Esophagus muscularis mucosa (tissue), 4 donors: ENCODE data around the gene CUL3.

ENCODE experiments used
- EP300 ChIP-seq: sonication (generic); formaldehyde crosslinking; IDR thresholded peaks from one replicate; pipeline ENCODE4 v1.6.1; 2017; ENCODE audit warnings: antibody characterized with exemption
- POLR2A ChIP-seq: fragments of 450-650 bp; IDR thresholded peaks from one replicate; pipeline ENCODE4 v1.6.1; 2017; ENCODE audit warnings: antibody characterized with exemption, moderate library complexity, mild to moderate bottlenecking, low read depth
- TF ChIP-seq, protein P1 (sequence below), 3 experiments: fragments of 200-600 bp in 2 of 3; fragments of 450-650 bp in 1 of 3; sonication (generic) in 2 of 3; IDR thresholded peaks; one replicate each; pipeline ENCODE4 v1.5.1; 2017 to 2019; ENCODE audit warnings: antibody characterized with exemption in 3 of 3, mild to moderate bottlenecking in 2 of 3, moderate library complexity in 1 of 3

DNA sequence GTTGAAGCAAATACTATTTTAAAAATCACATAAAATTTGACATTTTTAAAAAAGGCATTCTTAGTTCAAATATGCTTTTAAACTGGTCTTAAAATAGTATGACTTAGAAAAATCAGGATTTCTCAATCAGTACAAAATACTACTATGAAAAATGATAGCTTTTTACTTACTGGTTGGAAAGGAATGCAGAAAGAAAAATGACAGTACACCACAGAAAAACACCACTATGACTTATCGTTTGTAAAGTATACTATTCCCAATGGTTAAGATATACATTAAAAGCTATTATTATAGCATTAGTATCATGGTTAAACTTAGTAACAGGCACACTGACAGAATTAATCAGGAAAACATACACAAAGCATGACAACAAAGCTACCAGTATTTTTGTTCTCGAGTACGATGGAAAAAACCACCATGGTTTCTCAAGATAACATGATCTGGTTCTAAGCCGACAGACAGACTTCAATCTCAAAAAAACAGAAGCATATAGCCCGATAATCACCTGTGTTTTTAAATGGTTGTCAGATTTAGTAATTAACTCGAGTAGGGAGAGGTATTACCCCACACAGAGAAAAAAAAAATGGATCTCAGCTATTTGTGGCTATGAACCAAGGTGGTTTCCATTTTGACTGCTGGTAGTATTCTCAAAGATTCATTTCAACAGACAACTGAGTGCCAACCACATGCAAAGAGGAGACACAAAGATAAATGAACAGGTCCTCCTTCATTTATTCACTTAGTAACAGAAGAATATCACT, 39.1 kb downstream of the CUL3 start:
- TF ChIP-seq, protein P1, sequence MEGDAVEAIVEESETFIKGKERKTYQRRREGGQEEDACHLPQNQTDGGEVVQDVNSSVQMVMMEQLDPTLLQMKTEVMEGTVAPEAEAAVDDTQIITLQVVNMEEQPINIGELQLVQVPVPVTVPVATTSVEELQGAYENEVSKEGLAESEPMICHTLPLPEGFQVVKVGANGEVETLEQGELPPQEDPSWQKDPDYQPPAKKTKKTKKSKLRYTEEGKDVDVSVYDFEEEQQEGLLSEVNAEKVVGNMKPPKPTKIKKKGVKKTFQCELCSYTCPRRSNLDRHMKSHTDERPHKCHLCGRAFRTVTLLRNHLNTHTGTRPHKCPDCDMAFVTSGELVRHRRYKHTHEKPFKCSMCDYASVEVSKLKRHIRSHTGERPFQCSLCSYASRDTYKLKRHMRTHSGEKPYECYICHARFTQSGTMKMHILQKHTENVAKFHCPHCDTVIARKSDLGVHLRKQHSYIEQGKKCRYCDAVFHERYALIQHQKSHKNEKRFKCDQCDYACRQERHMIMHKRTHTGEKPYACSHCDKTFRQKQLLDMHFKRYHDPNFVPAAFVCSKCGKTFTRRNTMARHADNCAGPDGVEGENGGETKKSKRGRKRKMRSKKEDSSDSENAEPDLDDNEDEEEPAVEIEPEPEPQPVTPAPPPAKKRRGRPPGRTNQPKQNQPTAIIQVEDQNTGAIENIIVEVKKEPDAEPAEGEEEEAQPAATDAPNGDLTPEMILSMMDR (IDR thresholded peaks at IDR 0.05) = no peak
- TF ChIP-seq EP300 (no peak), POLR2A (no peak)
